K562 (cell line): ENCODE measurements around the gene OTC. TPM values are rescaled to one million over a fixed set of nuclear protein-coding genes. Genes with fewer than 3 reads are reported as not detected.

ENCODE experiments used
- CBFA2T2 ChIP-seq: fragments of 450-650 bp; conservative IDR thresholded peaks from 2 replicates; pipeline ENCODE4 v1.6.1; 2017; ENCODE audit warnings: mild to moderate bottlenecking
- CBFB ChIP-seq: sonication (generic); formaldehyde crosslinking; IDR thresholded peaks from 2 replicates; pipeline ENCODE4 v1.4.0; 2020; ENCODE audit warnings: mild to moderate bottlenecking, missing genetic modification reagents
- CSDE1 ChIP-seq, 2 experiments: fragments of 450-650 bp; IDR thresholded peaks; 2 replicates each; pipeline ENCODE4 v1.6.1; 2016; ENCODE audit warnings: mild to moderate bottlenecking in 1 of 2
- GTF2F1 ChIP-seq: IDR thresholded peaks from 2 replicates; pipeline ENCODE4 v1.6.1; 2011; ENCODE audit warnings: low read depth, low read length, improper control_type of control experiment
- LARP7 ChIP-seq: fragments of 450-650 bp; IDR thresholded peaks from 2 replicates; pipeline ENCODE4 v1.6.1; 2016
- SIRT6 ChIP-seq: IDR thresholded peaks from one replicate; pipeline ENCODE4 v1.6.1; 2012; ENCODE audit warnings: low read depth, mild to moderate bottlenecking, control low read depth, inconsistent platforms, low read length, moderate library complexity
- polyA plus RNA-seq, 8 experiments: library from polyadenylated mRNA; depleted of rRNA in 4 of 8; stranded (reverse) in 5 of 8; unstranded in 3 of 8; fragments of >200 nt; fragmentation: Nextera tagmentation in 2 of 8; fragmentation: Illumina TruSeq in 1 of 8; extraction: Ambion mirVana in 2 of 8; extraction: Trizol in 1 of 8; gene quantifications; 2 replicates each; pipeline versions ENCODE4 v1.2.1 to v1.2.3, GENCODE V29; 2011 to 2014; ENCODE audit warnings: inconsistent platforms in 1 of 8, missing spikeins in 1 of 8
- total RNA-seq, 7 experiments: library from RNA; depleted of rRNA in 6 of 7; stranded (reverse); fragments of >200 nt in 6 of 7; fragmentation: Illumina TruSeq in 2 of 7; extraction: Trizol in 2 of 7; gene quantifications; 2 replicates each; pipeline versions ENCODE4 v1.2.1 to v1.2.3, GENCODE V29; 2011 to 2021; ENCODE audit warnings: low replicate concordance in 1 of 7
- TF ChIP-seq, protein P1 (sequence below): fragments of 200-800 bp; sonication (Bioruptor generic); IDR thresholded peaks from 2 replicates; pipeline ENCODE4 v1.6.1; 2017; ENCODE audit warnings: missing genetic modification characterization, missing compliant biosample characterization
- TF ChIP-seq, protein P2 (sequence below): fragments of 450-650 bp; formaldehyde crosslinking; IDR thresholded peaks from 2 replicates; pipeline ENCODE4 v1.4.0; 2022; ENCODE audit warnings: missing genetic modification characterization
- TF ChIP-seq, protein P3 (sequence below), 2 experiments: fragments of 450-650 bp; formaldehyde crosslinking in 1 of 2; IDR thresholded peaks; 2 replicates each; pipeline versions ENCODE4 v1.4.0 to v1.6.1; 2014 to 2020; ENCODE audit warnings: mild to moderate bottlenecking in 2 of 2, borderline replicate concordance in 1 of 2, low read depth in 1 of 2
- TF ChIP-seq, protein P4 (sequence below): fragments of 250-450 bp; sonication (Bioruptor Pico); IDR thresholded peaks from 2 replicates; pipeline ENCODE4 v1.5.0; 2021; ENCODE audit warnings: mild to moderate bottlenecking, borderline replicate concordance
- TF ChIP-seq, protein P5 (sequence below): fragments of 450-650 bp; IDR thresholded peaks from 2 replicates; pipeline ENCODE4 v1.6.1; 2017; ENCODE audit warnings: antibody characterized with exemption

Gene OTC
- total and polyA plus RNA-seq, 9 of the 15 experiments (the other 6 are each of a cell fraction or from before 2014, with no cell fraction given), result not detected

DNA sequence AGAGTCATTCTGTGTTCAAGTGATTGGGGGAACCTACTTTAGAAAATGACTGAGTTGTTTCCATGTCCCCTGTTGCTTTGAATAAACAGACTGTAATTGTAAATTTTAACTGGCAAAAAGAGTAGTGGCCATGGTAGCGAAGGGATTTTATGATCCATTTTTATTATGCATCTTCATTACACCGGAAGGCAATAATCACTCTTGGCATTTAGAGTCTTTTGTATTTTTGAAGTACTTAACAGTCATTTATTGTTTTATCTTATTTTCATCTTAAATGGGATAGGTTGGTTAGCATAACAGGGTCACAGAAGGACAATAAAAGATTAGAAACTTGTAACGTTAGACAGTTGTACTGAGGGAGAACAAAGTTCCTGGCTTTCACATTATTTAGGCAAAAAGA is 11.0 kb upstream of the OTC start (continued):
- TF ChIP-seq, protein P1, sequence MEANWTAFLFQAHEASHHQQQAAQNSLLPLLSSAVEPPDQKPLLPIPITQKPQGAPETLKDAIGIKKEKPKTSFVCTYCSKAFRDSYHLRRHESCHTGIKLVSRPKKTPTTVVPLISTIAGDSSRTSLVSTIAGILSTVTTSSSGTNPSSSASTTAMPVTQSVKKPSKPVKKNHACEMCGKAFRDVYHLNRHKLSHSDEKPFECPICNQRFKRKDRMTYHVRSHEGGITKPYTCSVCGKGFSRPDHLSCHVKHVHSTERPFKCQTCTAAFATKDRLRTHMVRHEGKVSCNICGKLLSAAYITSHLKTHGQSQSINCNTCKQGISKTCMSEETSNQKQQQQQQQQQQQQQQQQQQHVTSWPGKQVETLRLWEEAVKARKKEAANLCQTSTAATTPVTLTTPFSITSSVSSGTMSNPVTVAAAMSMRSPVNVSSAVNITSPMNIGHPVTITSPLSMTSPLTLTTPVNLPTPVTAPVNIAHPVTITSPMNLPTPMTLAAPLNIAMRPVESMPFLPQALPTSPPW (CRISPR knock-in tag), result no peak
- TF ChIP-seq, protein P2, sequence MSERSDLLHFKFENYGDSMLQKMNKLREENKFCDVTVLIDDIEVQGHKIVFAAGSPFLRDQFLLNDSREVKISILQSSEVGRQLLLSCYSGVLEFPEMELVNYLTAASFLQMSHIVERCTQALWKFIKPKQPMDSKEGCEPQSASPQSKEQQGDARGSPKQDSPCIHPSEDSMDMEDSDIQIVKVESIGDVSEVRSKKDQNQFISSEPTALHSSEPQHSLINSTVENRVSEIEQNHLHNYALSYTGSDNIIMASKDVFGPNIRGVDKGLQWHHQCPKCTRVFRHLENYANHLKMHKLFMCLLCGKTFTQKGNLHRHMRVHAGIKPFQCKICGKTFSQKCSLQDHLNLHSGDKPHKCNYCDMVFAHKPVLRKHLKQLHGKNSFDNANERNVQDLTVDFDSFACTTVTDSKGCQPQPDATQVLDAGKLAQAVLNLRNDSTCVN (CRISPR knock-in tag), result no peak
- TF ChIP-seq CSDE1 (IDR thresholded peaks at IDR 0.05) (no peak), SIRT6 (no peak), GTF2F1 (no peak), CBFA2T2 (no peak), LARP7 (no peak), CBFB (CRISPR knock-in tag) (no peak)
- TF ChIP-seq, protein P3, sequence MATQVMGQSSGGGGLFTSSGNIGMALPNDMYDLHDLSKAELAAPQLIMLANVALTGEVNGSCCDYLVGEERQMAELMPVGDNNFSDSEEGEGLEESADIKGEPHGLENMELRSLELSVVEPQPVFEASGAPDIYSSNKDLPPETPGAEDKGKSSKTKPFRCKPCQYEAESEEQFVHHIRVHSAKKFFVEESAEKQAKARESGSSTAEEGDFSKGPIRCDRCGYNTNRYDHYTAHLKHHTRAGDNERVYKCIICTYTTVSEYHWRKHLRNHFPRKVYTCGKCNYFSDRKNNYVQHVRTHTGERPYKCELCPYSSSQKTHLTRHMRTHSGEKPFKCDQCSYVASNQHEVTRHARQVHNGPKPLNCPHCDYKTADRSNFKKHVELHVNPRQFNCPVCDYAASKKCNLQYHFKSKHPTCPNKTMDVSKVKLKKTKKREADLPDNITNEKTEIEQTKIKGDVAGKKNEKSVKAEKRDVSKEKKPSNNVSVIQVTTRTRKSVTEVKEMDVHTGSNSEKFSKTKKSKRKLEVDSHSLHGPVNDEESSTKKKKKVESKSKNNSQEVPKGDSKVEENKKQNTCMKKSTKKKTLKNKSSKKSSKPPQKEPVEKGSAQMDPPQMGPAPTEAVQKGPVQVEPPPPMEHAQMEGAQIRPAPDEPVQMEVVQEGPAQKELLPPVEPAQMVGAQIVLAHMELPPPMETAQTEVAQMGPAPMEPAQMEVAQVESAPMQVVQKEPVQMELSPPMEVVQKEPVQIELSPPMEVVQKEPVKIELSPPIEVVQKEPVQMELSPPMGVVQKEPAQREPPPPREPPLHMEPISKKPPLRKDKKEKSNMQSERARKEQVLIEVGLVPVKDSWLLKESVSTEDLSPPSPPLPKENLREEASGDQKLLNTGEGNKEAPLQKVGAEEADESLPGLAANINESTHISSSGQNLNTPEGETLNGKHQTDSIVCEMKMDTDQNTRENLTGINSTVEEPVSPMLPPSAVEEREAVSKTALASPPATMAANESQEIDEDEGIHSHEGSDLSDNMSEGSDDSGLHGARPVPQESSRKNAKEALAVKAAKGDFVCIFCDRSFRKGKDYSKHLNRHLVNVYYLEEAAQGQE (IDR thresholded peaks at IDR 0.05; ENCODE audit: borderline replicate concordance), result no peak
- TF ChIP-seq, protein P3 (CRISPR knock-in tag; IDR thresholded peaks at IDR 0.05; ENCODE audit: low read depth), result no peak
- TF ChIP-seq, protein P4, sequence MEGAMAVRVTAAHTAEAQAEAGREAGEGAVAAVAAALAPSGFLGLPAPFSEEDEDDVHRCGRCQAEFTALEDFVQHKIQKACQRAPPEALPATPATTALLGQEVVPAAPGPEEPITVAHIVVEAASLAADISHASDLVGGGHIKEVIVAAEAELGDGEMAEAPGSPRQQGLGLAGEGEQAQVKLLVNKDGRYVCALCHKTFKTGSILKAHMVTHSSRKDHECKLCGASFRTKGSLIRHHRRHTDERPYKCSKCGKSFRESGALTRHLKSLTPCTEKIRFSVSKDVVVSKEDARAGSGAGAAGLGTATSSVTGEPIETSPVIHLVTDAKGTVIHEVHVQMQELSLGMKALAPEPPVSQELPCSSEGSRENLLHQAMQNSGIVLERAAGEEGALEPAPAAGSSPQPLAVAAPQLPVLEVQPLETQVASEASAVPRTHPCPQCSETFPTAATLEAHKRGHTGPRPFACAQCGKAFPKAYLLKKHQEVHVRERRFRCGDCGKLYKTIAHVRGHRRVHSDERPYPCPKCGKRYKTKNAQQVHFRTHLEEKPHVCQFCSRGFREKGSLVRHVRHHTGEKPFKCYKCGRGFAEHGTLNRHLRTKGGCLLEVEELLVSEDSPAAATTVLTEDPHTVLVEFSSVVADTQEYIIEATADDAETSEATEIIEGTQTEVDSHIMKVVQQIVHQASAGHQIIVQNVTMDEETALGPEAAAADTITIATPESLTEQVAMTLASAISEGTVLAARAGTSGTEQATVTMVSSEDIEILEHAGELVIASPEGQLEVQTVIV (CRISPR knock-in tag), result no peak
- TF ChIP-seq, protein P5, sequence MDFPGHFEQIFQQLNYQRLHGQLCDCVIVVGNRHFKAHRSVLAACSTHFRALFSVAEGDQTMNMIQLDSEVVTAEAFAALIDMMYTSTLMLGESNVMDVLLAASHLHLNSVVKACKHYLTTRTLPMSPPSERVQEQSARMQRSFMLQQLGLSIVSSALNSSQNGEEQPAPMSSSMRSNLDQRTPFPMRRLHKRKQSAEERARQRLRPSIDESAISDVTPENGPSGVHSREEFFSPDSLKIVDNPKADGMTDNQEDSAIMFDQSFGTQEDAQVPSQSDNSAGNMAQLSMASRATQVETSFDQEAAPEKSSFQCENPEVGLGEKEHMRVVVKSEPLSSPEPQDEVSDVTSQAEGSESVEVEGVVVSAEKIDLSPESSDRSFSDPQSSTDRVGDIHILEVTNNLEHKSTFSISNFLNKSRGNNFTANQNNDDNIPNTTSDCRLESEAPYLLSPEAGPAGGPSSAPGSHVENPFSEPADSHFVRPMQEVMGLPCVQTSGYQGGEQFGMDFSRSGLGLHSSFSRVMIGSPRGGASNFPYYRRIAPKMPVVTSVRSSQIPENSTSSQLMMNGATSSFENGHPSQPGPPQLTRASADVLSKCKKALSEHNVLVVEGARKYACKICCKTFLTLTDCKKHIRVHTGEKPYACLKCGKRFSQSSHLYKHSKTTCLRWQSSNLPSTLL, result no peak
